K562 (cell line): ENCODE measurements around the gene RBMS3. TPM values are rescaled to one million over a fixed set of nuclear protein-coding genes. Genes with fewer than 3 reads are reported as not detected.

Experiments
- ATAC-seq: fragments of 200-7000 bp; cut with Tn5 transposase; 3 replicates; pipeline ENCODE4 v1.9.1; 2020; ENCODE audit warnings: moderate library complexity
- BruUV-seq: library from RNA; stranded (reverse); fragments of 400-500 nt; replicated peaks from 2 replicates; lab custom pipeline; 2021; lab: Mats Ljungman, UMichigan
- CTCF ChIA-PET: fragments of 300-600 bp; formaldehyde crosslinking; extraction: SDS; loops from one replicate; lab custom pipeline; 2021; ENCODE audit warnings: low intra/inter-chr PET ratio; lab: Yijun Ruan, JAX
- POLR2A ChIA-PET: fragments of 300-600, 350-650 bp; sonication (Branson Sonifier 250); formaldehyde crosslinking; extraction: SDS; loops from one replicate; lab custom pipeline; 2021; ENCODE audit warnings: antibody characterized with exemption, inconsistent platforms; lab: Yijun Ruan, JAX
- DNase-seq, 4 experiments: peaks; one replicate each; pipeline versions ENCODE4 v3.0.0 to v3.0.0-alpha.2; 2011 to 2018; ENCODE audit warnings: low spot score in 3 of 4, mixed read lengths in 3 of 4; ENCODE audit errors: extremely low read depth in 1 of 4
- FAIRE-seq: peaks from 2 replicates; lab custom pipeline; 2011; peaks lifted over from hg19 to GRCh38; lab: Jason Lieb, UNC
- H2AFZ ChIP-seq: 2 replicates; pipeline ENCODE4 v1.6.0; 2011; ENCODE audit warnings: low read depth, low read length, control low read depth, inconsistent platforms
- H3K27ac ChIP-seq: fragments of 200-600 bp; 3 replicates; pipeline ENCODE4 v1.8.0; 2011; ENCODE audit warnings: low read depth, mild to moderate bottlenecking, control low read depth, inconsistent platforms, low read length, moderate library complexity, mixed read lengths; ENCODE audit errors: extremely low read depth
- H3K27me3 ChIP-seq, 2 experiments: fragments of 300-600 bp in 1 of 2; 2 replicates in 1 of 2; 3 replicates in 1 of 2; pipeline versions ENCODE4 v1.6.0 to v1.8.0; 2011; ENCODE audit warnings: inconsistent platforms in 2 of 2, low read length in 2 of 2, mild to moderate bottlenecking in 1 of 2, mixed read lengths in 1 of 2, moderate library complexity in 1 of 2; ENCODE audit not compliant: control insufficient read depth in 2 of 2, insufficient read depth in 2 of 2
- H3K36me3 ChIP-seq: fragments of 300-600 bp; 3 replicates; pipeline ENCODE4 v1.8.0; 2011; ENCODE audit warnings: mild to moderate bottlenecking, low read length, inconsistent platforms; ENCODE audit not compliant: control insufficient read depth, insufficient read depth
- H3K4me1 ChIP-seq, 2 experiments: fragments of 200-600 bp in 1 of 2; replicated peaks in 1 of 2; 2 replicates in 1 of 2; 3 replicates in 1 of 2; pipeline versions ENCODE4 v1.5.1 to v1.8.0; 2011; ENCODE audit warnings: inconsistent platforms in 2 of 2, low read length in 2 of 2, mild to moderate bottlenecking in 1 of 2, mixed read lengths in 1 of 2, moderate library complexity in 1 of 2; ENCODE audit not compliant: control insufficient read depth in 2 of 2, insufficient read depth in 2 of 2
- H3K4me2 ChIP-seq: 2 replicates; pipeline ENCODE4 v1.6.1; 2011; ENCODE audit warnings: low read length, control low read depth, inconsistent platforms, mixed read lengths; ENCODE audit not compliant: insufficient read depth
- H3K4me3 ChIP-seq: fragments of 200-600 bp; sonication (generic), shearing (Covaris generic); 2 replicates; pipeline ENCODE4 v1.5.1; 2016; ENCODE audit warnings: control low read depth, inconsistent platforms
- H3K79me2 ChIP-seq: fragments of 200-600 bp; 3 replicates; pipeline ENCODE4 v1.8.0; 2011; ENCODE audit warnings: low read length, inconsistent platforms; ENCODE audit not compliant: control insufficient read depth, insufficient read depth
- H3K9ac ChIP-seq, 2 experiments: 2 replicates each; pipeline versions ENCODE4 v1.6.0 to v1.6.1; 2011; ENCODE audit warnings: low read depth in 2 of 2, low read length in 2 of 2, control low read depth in 1 of 2, inconsistent platforms in 1 of 2, mild to moderate bottlenecking in 1 of 2, mixed read lengths in 1 of 2; ENCODE audit not compliant: insufficient read depth in 1 of 2
- H3K9me1 ChIP-seq: one replicate; pipeline ENCODE4 v1.6.0; 2011; ENCODE audit warnings: inconsistent platforms, mild to moderate bottlenecking, low read length, moderate library complexity; ENCODE audit not compliant: control insufficient read depth, insufficient read depth
- H3K9me3 ChIP-seq: replicated peaks from 2 replicates; pipeline ENCODE4 v1.5.1; 2011; ENCODE audit warnings: low read depth, low read length, inconsistent platforms; ENCODE audit not compliant: control insufficient read depth, insufficient read depth
- H4K20me1 ChIP-seq: replicated peaks from 2 replicates; pipeline ENCODE4 v1.6.1; 2011; ENCODE audit warnings: low read length, inconsistent platforms, mixed read lengths; ENCODE audit not compliant: control insufficient read depth, insufficient read depth
- ARID3B ChIP-seq: fragments of 250-450 bp; sonication (Bioruptor Pico); IDR thresholded peaks from 2 replicates; pipeline ENCODE4 v1.4.0; 2020; ENCODE audit warnings: borderline replicate concordance
- ASH1L ChIP-seq: fragments of 450-650 bp; IDR thresholded peaks from 2 replicates; pipeline ENCODE4 v1.6.1; 2018; ENCODE audit warnings: borderline replicate concordance, mild to moderate bottlenecking, low read depth; ENCODE audit not compliant: partially characterized antibody
- KAT2B ChIP-seq: IDR thresholded peaks from one replicate; pipeline ENCODE4 v1.6.1; 2012; ENCODE audit warnings: low read depth, mild to moderate bottlenecking, control low read depth, inconsistent platforms, low read length, moderate library complexity
- MNT ChIP-seq, 2 experiments: fragments of 450-650 bp; conservative IDR thresholded peaks; 2 replicates each; pipeline ENCODE4 v1.6.1; 2017; ENCODE audit warnings: mild to moderate bottlenecking in 2 of 2, moderate library complexity in 2 of 2
- STAT6 ChIP-seq: sonication (generic); formaldehyde crosslinking; IDR thresholded peaks from 2 replicates; pipeline ENCODE4 v1.8.1; 2023; ENCODE audit warnings: mild to moderate bottlenecking, missing genetic modification reagents
- ZBTB12 ChIP-seq: fragments of 250-450 bp; sonication (Bioruptor Pico); IDR thresholded peaks from 2 replicates; pipeline ENCODE4 v1.4.0; 2020
- ZNF184 ChIP-seq: sonication (generic); formaldehyde crosslinking; IDR thresholded peaks from 2 replicates; pipeline ENCODE4 v1.5.0; 2020; ENCODE audit warnings: missing genetic modification reagents
- ZNF239 ChIP-seq: fragments of 250-450 bp; sonication (Bioruptor Pico); IDR thresholded peaks from 2 replicates; pipeline ENCODE4 v1.4.0; 2020; ENCODE audit warnings: mild to moderate bottlenecking
- WGBS: fragments of 100-300 bp; shearing (Covaris generic); methylation state at CpG from one replicate; pipeline ENCODE4 v1.1.6; 2016; ENCODE audit warnings: low coverage, mixed read lengths; ENCODE audit not compliant: insufficient coverage; ENCODE audit errors: missing lambda C conversion rate; 5-methylcytosine and 5-hydroxymethylcytosine counted together
- in situ Hi-C: fragments of 300-500 bp; cut with MboI; formaldehyde crosslinking; loops from 4 replicates; pipeline ENCODE4 v1.15.0; 2018; ENCODE audit warnings: inconsistent platforms, mixed read lengths
- intact Hi-C: fragments of 100-400 bp; cut with micrococcal nuclease; formaldehyde crosslinking; loops from 2 replicates; pipeline ENCODE4 v1.14.2; 2022
- polyA plus RNA-seq, 8 experiments: library from polyadenylated mRNA; depleted of rRNA in 4 of 8; stranded (reverse) in 5 of 8; unstranded in 3 of 8; fragments of >200 nt; fragmentation: Nextera tagmentation in 2 of 8; fragmentation: Illumina TruSeq in 1 of 8; extraction: Ambion mirVana in 2 of 8; extraction: Trizol in 1 of 8; gene quantifications; 2 replicates each; pipeline versions ENCODE4 v1.2.1 to v1.2.3, GENCODE V29; 2011 to 2014; ENCODE audit warnings: inconsistent platforms in 1 of 8, missing spikeins in 1 of 8
- total RNA-seq, 7 experiments: library from RNA; depleted of rRNA in 6 of 7; stranded (reverse); fragments of >200 nt in 6 of 7; fragmentation: Illumina TruSeq in 2 of 7; extraction: Trizol in 2 of 7; gene quantifications; 2 replicates each; pipeline versions ENCODE4 v1.2.1 to v1.2.3, GENCODE V29; 2011 to 2021; ENCODE audit warnings: low replicate concordance in 1 of 7

The RBMS3 gene
- total and polyA plus RNA-seq, 9 of the 15 experiments (the other 6 are each of a cell fraction or from before 2014, with no cell fraction given), result 0.20 TPM; not detected in 8

GRCh38 chr3:29695201-29695600 is 414.3 kb downstream of the RBMS3 start:
- no peak overlapping the region for H3K4me3 ChIP-seq
- H3K4me1 ChIP-seq, result no peaks in the 10 kb centered on the region
- 0% methylated on average over 1 of the region's 1 CpG for WGBS
- no peak overlapping the region for H3K9ac ChIP-seq
- H3K9me1 ChIP-seq, result no peaks in the 10 kb centered on the region
- no peaks in the 10 kb centered on the region for H3K79me2 ChIP-seq
- ChIA-PET CTCF (no interaction called here), POLR2A (no interaction called here)
- intact Hi-C loops, result no loop called here
- H4K20me1 ChIP-seq, result no peaks in the 10 kb centered on the region
- H3K36me3 ChIP-seq, result no peaks in the 10 kb centered on the region
- in situ Hi-C loops, result no loop called here
- no peaks in the 10 kb centered on the region for H3K27me3 ChIP-seq
- no peak overlapping the region for H2AFZ ChIP-seq
- BruUV-seq, result no TSS peak
- FAIRE-seq, result no peak
- no peak overlapping the region for H3K4me2 ChIP-seq
- no peak overlapping the region for H3K27ac ChIP-seq
- no peak for TF ChIP-seq KAT2B
- TF ChIP-seq, all 486 proteins: peak for 0
- ATAC-seq (no peak), DNase-seq (no peak)
- H3K9me3 ChIP-seq, result no peaks in the 10 kb centered on the region

- intact Hi-C loops, result no loop called here
- FAIRE-seq, result no peak
- POLR2A ChIA-PET, result no interaction called here
- CTCF ChIA-PET, result no interaction called here
- ATAC-seq, result no peak
- H3K36me3 ChIP-seq, result no peaks in the 10 kb centered on the region
- no peaks in the 10 kb centered on the region for H3K9me3 ChIP-seq
- H3K27me3 ChIP-seq, result no peaks in the 10 kb centered on the region
- no peaks in the 10 kb centered on the region for H3K79me2 ChIP-seq
- H3K9me1 ChIP-seq, result no peaks in the 10 kb centered on the region
- H2AFZ ChIP-seq, result no peak overlapping the region
- in situ Hi-C loops, result no loop called here
- BruUV-seq, result no TSS peak
- no peak overlapping the region for H3K4me2 ChIP-seq
- 0% methylated on average over 3 of the region's 3 CpGs for WGBS
- no peak overlapping the region for H3K27ac ChIP-seq
- H3K9ac ChIP-seq, result no peak overlapping the region
- H4K20me1 ChIP-seq, result no peaks in the 10 kb centered on the region
- no peaks in the 10 kb centered on the region for H3K4me1 ChIP-seq
- H3K4me3 ChIP-seq, result no peak overlapping the region
- DNase-seq, result no peak
- TF ChIP-seq ZNF239 (CRISPR knock-in tag) (no peak), ARID3B (CRISPR knock-in tag) (no peak), ZNF184 (CRISPR knock-in tag) (no peak), ZBTB12 (CRISPR knock-in tag) (no peak), STAT6 (no peak), ASH1L (no peak), MNT (conservative IDR thresholded peaks at IDR 0.05) (no peak)
Measured at GRCh38 chr3:29695643-29696198, 414.9 kb downstream of the RBMS3 start.
